Measurements from ENCODE around the gene SLC28A2. TPM values are rescaled to one million over a fixed set of nuclear protein-coding genes. Genes with fewer than 3 reads are reported as not detected.

SLC28A2 gene
- total RNA-seq (2022) (not detected in 2 replicates), Bru-seq, nascent RNA (percentile 6 among the genes with signal in this experiment), BruChase-seq, experiment 1, labeled RNA remaining after a 6-hour chase (not detected), BruChase-seq, experiment 2, labeled RNA remaining after a 2-hour chase (not detected)
- long read RNA-seq: 0 reads

- BruUV-seq (replicated peaks): no TSS peak
- DNase-seq: no peak
- H3K4me1 Mint-ChIP-seq (ENCODE audit: low read depth, unreplicated experiment): peaks cover 17% of the 10 kb centered on the region
- CTCF ChIA-PET: no interaction called here
- no peak for TF ChIP-seq CTCF (IDR thresholded peaks at IDR 0.05; ENCODE audit: unreplicated experiment)
- H3K27ac Mint-ChIP-seq (ENCODE audit: unreplicated experiment): no peak within 1 kb of the TSS
- H3K27me3 Mint-ChIP-seq (ENCODE audit: unreplicated experiment): no peaks in the 10 kb centered on the region
- H3K9me3 Mint-ChIP-seq (ENCODE audit: low read depth, unreplicated experiment): peaks cover 4% of the 10 kb centered on the region
- H3K4me3 Mint-ChIP-seq (ENCODE audit: low read depth, unreplicated experiment): no peak within 1 kb of the TSS
- intact Hi-C loops (cut with micrococcal nuclease; ENCODE audit: unreplicated experiment): no loop called here
- no peaks in the 10 kb centered on the region for H3K36me3 Mint-ChIP-seq (ENCODE audit: insufficient read depth, unreplicated experiment)
Measured at GRCh38 chr15:45251888-45252287, at the start of gene SLC28A2. SLC28A2 (plus strand) TSS chr15:45252234; CDS start chr15:45253216, 982 bp downstream.

- TF ChIP-seq CTCF (IDR thresholded peaks at IDR 0.05; ENCODE audit: unreplicated experiment): no peak
- no peaks in the 10 kb centered on the region for H3K4me1 Mint-ChIP-seq (ENCODE audit: low read depth, unreplicated experiment)
- no peaks in the 10 kb centered on the region for H3K27me3 Mint-ChIP-seq (ENCODE audit: unreplicated experiment)
- CTCF ChIA-PET: interaction anchor here (1.5 to 3.9 kb wide), 2 partner anchors 24 to 40 kb away, joined by 4 to 33 read pairs; no protein-coding TSS in a partner anchor
- intact Hi-C loops (cut with micrococcal nuclease; ENCODE audit: unreplicated experiment): no loop called here
- no peaks in the 10 kb centered on the region for H3K36me3 Mint-ChIP-seq (ENCODE audit: insufficient read depth, unreplicated experiment)
- BruUV-seq (replicated peaks): no TSS peak
- no peak for DNase-seq
- no peak overlapping the region for H3K4me3 Mint-ChIP-seq (ENCODE audit: low read depth, unreplicated experiment)
- no peaks in the 10 kb centered on the region for H3K9me3 Mint-ChIP-seq (ENCODE audit: low read depth, unreplicated experiment)
- no peak overlapping the region for H3K27ac Mint-ChIP-seq (ENCODE audit: unreplicated experiment)
Measured at GRCh38 chr15:45203182-45203581, 48.9 kb upstream of the SLC28A2 start.

GRCh38 chr15:45205192-45205591, 46.8 kb upstream of the SLC28A2 start:
- H3K27ac Mint-ChIP-seq (ENCODE audit: unreplicated experiment): no peak overlapping the region
- no peaks in the 10 kb centered on the region for H3K9me3 Mint-ChIP-seq (ENCODE audit: low read depth, unreplicated experiment)
- no TSS peak for BruUV-seq (replicated peaks)
- H3K4me3 Mint-ChIP-seq (ENCODE audit: low read depth, unreplicated experiment): no peak overlapping the region
- intact Hi-C loops (cut with micrococcal nuclease; ENCODE audit: unreplicated experiment): loop anchor here (1.0 to 2.0 kb wide), 2 partner anchors 63 to 196 kb away; no protein-coding TSS in a partner anchor
- H3K4me1 Mint-ChIP-seq (ENCODE audit: low read depth, unreplicated experiment): no peaks in the 10 kb centered on the region
- H3K27me3 Mint-ChIP-seq (ENCODE audit: unreplicated experiment): no peaks in the 10 kb centered on the region
- DNase-seq: peak; percentile 78
- CTCF ChIA-PET: interaction anchor here (1.2 to 3.9 kb wide), 7 partner anchors 42 to 177 kb away, joined by 3 to 33 read pairs (median 4); no protein-coding TSS in a partner anchor
- H3K36me3 Mint-ChIP-seq (ENCODE audit: insufficient read depth, unreplicated experiment): no peaks in the 10 kb centered on the region
- TF ChIP-seq CTCF (IDR thresholded peaks at IDR 0.05; ENCODE audit: unreplicated experiment): peak; percentile 75

- Mint-ChIP-seq H3K27me3 (ENCODE audit: unreplicated experiment) (no peaks in the 10 kb centered on the region), H3K9me3 (ENCODE audit: low read depth, unreplicated experiment) (no peaks in the 10 kb centered on the region), H3K36me3 (ENCODE audit: insufficient read depth, unreplicated experiment) (no peaks in the 10 kb centered on the region), H3K4me3 (ENCODE audit: low read depth, unreplicated experiment) (no peak overlapping the region), H3K27ac (ENCODE audit: unreplicated experiment) (no peak overlapping the region), H3K4me1 (ENCODE audit: low read depth, unreplicated experiment) (no peaks in the 10 kb centered on the region)
- DNase-seq: no peak
- CTCF ChIA-PET: interaction anchor here (1.1 kb wide), 1 partner anchor 9 kb away, joined by 5 read pairs; no protein-coding TSS in a partner anchor
- no TSS peak for BruUV-seq (replicated peaks)
- intact Hi-C loops (cut with micrococcal nuclease; ENCODE audit: unreplicated experiment): no loop called here
- TF ChIP-seq CTCF (IDR thresholded peaks at IDR 0.05; ENCODE audit: unreplicated experiment): no peak
Measured at GRCh38 chr15:45212493-45212892, 39.5 kb upstream of the SLC28A2 start.

Measured in Calu3 (cell line).